Measurements from ENCODE around the gene FANCC. TPM values are rescaled to one million over a fixed set of nuclear protein-coding genes. Genes with fewer than 3 reads are reported as not detected.

Gene FANCC
- total RNA-seq, 2 donors from 2014 or later, result 7.5 to 12.5 TPM

DNA sequence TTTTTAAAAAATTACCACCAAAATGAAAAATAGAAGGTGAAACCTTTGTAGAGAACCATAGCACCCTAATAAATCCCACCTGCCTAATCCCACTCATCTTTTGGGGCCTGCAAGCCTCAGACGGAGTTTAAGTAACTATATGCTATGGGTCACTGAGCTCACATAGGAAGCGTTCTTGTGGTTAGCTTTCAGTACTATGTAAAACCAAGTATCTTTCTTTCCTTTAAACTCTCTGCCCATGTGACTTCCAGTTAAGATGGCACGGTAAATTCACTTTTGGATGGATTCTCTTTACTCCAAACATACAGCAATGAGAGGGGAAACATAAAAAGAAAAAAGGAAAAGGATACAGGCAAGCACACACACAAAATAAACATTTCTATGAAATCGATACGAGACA lies 50.9 kb downstream of the FANCC start:
- H3K27ac ChIP-seq, result no peak overlapping the region
- intact Hi-C loops (cut with DNase I), result no loop called here
- no peak for ATAC-seq
- no peak for DNase-seq
- TF ChIP-seq POLR2A (IDR thresholded peaks at IDR 0.05) (no peak), CTCF (IDR thresholded peaks at IDR 0.05) (no peak)
- no peak overlapping the region for H3K4me3 ChIP-seq
- 85 to 92% methylated on average over 5 of the region's 5 CpGs for WGBS, 2 donors
- no peaks in the 10 kb centered on the region for H3K36me3 ChIP-seq (replicated peaks in 1 of 2; ENCODE audit: insufficient read depth in 1 of 2, low read depth in 2 of 2)
- H3K9me3 ChIP-seq, result no peaks in the 10 kb centered on the region
- H3K27me3 ChIP-seq, result no peaks in the 10 kb centered on the region
- H3K4me1 ChIP-seq, result peaks cover 44% of the 10 kb centered on the region

DNA sequence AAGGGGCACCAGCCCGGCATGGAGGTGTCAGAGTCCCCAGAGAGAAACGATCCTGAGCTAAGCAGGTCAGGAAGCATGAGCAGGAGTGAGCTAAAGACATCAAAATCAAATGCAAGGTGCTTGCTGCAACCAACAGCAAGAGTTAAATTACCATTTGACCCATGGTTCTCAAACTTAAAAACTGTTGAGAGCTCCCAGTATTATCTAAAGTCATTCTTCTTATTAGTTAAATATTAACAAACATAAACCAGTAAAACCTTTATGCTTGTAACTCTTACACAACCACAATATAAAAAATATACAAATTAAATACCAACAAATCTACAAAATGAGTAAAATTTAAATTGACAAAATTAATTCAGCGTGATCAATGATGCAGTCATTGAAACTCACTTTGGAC lies 51.5 kb downstream of the FANCC start:
- H3K4me3 ChIP-seq, result no peak overlapping the region
- no peaks in the 10 kb centered on the region for H3K27me3 ChIP-seq
- 40 to 46% methylated on average over 3 of the region's 3 CpGs for WGBS, 2 donors
- DNase-seq, result no peak
- H3K4me1 ChIP-seq, result peaks cover 44% of the 10 kb centered on the region
- no peak for ATAC-seq
- no peaks in the 10 kb centered on the region for H3K9me3 ChIP-seq
- intact Hi-C loops (cut with DNase I), result no loop called here
- H3K27ac ChIP-seq, result no peak overlapping the region
- no peak for TF ChIP-seq CTCF (IDR thresholded peaks at IDR 0.05)
- TF ChIP-seq POLR2A (IDR thresholded peaks at IDR 0.05), result no peak
- H3K36me3 ChIP-seq (replicated peaks in 1 of 2; ENCODE audit: insufficient read depth in 1 of 2, low read depth in 2 of 2), result no peaks in the 10 kb centered on the region

- ATAC-seq, result peak; percentile 27
- intact Hi-C loops (cut with DNase I), result no loop called here
- Histone ChIP-seq H3K27ac (no peak overlapping the region), H3K4me1 (peaks cover 39% of the 10 kb centered on the region), H3K27me3 (no peaks in the 10 kb centered on the region), H3K36me3 (replicated peaks in 1 of 2; ENCODE audit: insufficient read depth in 1 of 2, low read depth in 2 of 2) (no peaks in the 10 kb centered on the region), H3K9me3 (no peaks in the 10 kb centered on the region), H3K4me3 (no peak overlapping the region)
- no peak for DNase-seq
- 60 to 65% methylated on average over 5 of the region's 5 CpGs for WGBS, 2 donors
- TF ChIP-seq POLR2A (IDR thresholded peaks at IDR 0.05) (no peak), CTCF (IDR thresholded peaks at IDR 0.05) (peak in 5 of 7 experiments; percentile 14 to 44 (median 29))
These were observed 52.4 kb downstream of the FANCC start for GRCh38 chr9:95264954-95265615.

DNA sequence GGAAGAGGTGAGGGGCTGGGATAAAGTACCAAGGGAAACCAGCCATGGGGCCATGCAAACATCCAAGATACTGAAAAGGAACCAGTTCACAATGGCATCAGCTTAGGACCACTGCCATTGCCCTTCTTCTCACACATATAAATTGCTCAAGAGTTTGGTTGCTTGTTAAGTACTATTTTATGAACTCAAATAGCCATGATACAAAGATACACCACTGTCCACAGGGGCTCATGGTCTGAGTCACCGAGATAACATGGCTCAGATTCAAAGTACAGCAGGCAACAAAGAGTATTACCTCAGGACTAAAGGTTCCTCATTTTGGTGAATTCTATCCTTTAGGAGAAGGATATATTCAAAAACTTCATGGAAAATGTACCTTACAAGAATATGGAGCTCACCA lies 55.6 kb downstream of the FANCC start:
- intact Hi-C loops (cut with DNase I), result no loop called here
- Histone ChIP-seq H3K4me3 (no peak overlapping the region), H3K36me3 (replicated peaks in 1 of 2; ENCODE audit: insufficient read depth in 1 of 2, low read depth in 2 of 2) (no peaks in the 10 kb centered on the region), H3K27ac (no peak overlapping the region), H3K9me3 (no peaks in the 10 kb centered on the region), H3K4me1 (peaks cover 19% of the 10 kb centered on the region), H3K27me3 (no peaks in the 10 kb centered on the region)
- no peak for DNase-seq
- TF ChIP-seq POLR2A (IDR thresholded peaks at IDR 0.05), result no peak
- no peak for TF ChIP-seq CTCF (IDR thresholded peaks at IDR 0.05)
- WGBS, 2 donors, result 69 to 100% methylated on average over 1 of the region's 1 CpG
- ATAC-seq, result no peak

Measured in body of pancreas (tissue), 4 donors.